Measurements from ENCODE around the gene ZNF124.

Gene ZNF124

DNA sequence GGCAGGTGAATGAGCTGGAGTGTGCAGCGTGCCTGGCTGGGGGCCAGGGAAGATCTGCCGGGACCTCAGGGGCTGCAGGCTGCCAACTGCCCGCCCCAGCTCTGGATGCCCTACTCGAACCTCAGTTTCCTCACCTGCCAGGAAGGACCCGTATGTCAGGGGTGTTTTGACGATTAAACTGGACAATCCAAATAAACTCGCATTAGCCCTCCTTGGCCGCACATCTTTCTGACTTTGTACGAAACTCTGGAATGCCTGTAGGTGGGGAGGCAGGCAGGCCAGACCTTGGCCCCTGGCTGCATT is 59.4 kb downstream of the ZNF124 start:
- DNase-seq (ENCODE audit: low read depth): no peak

DNA sequence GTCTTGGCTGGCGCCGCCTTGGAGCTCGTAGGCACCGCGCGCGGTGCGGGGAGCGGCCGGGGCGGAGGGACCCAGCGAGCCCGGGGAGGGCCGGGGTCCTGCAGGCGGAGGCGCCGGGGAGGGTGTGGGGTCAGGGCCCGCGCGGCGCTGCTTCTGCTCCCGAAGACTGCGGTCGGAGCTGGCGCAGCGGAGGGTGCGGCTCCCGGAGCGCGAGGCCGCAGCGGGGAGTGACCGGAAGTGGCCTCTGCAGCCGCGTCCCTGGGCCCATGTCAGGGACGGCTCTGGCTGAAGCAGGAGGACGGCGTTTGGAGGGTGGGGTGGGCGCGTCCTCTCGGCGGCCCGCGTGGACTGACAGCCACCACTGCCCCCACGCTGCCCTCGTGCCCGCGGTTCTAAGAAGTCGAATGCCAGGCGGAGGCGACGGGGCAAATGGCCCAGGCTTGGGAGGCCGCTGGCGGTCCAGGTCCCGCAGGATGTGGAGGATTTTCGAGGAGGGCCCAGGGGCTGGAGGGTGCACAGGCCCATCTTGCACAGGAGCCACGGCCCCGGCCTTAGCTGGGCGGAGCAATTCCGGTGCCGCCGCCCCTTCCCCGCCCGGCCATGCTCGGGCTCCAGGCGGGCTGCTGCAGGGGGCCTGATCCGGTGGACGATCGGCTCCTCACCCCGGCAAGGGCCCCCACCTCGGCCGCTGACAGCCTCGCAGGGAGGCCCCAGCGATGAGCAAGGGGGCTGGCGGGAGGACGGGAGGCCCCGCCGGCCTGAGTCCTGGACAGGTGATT is 59.9 kb downstream of the ZNF124 start:
- no peak for DNase-seq (ENCODE audit: low read depth)

DNA sequence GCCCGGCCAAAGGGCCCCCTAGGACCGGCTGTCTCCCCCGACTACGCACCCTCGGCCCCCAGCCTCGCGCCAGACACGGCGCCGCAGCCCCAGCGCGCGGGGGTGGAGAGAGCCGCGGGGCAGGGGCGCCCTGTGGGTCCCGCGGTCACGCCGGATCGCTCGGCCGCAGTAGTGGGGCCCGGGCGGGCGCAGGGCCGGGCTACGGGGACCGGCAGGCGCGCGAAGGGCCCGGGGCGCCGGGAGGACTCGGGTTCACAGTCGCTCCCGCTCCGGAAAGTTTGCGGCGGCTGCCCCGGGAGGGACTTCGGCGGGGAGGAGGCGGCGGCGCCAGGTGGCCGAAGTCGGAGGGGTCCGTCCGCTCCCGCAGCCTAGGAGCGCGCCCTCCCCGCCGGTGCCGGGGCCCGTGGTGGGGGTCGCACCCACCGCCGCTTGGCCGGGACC is 60.5 kb downstream of the ZNF124 start:
- no peak for DNase-seq (ENCODE audit: low read depth)

DNA sequence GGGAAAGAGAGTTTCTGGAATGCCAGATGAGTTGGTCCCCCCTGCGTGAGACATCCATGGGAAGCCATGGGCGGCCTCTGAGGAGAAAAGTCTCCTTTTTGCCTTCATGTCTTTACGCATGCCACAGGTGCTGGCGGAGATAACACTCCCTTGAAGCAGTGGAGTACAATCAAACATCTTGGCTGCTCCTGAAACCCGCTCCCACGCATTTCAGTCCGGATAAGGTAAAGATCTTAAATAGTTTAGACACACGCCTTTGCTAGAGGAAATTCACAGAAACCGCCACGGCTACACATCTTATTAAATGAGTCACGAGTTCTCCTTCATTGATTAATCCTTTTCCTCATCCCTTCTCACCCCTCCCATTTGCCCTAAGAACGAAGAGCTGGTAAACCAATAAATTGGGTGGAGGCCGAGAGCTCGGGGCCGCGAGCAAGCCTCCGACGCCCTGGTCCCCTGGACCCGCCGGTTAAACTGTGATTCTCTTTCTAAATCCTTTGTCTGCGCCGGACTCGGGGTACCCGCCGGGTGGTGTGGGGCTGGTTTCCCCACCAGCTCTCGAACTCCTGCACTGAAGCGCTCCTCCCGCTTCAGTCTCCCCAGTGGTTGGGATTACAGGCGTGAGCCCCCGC is 61.1 kb downstream of the ZNF124 start:
- no peak for DNase-seq (ENCODE audit: low read depth)

DNA sequence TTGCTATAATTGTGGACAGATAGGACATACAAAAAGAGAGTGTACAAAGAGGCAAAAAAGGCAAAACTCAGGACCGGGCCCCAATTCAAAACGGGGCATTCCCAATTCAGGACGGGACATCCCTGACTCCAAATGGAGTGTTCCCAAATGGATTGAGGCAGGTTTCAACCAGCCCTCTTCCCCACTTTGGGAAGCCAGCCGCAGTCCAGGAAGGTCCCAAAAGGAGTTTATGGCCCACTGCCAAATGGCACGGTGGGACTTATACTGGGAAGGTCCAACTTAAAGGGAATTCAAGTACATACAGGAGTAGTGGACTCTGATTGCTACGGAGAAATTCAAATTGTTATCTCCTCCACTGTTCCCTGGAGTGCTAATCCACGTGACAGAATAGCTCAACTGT is 64.1 kb downstream of the ZNF124 start:
- DNase-seq (ENCODE audit: low read depth): no peak

DNA sequence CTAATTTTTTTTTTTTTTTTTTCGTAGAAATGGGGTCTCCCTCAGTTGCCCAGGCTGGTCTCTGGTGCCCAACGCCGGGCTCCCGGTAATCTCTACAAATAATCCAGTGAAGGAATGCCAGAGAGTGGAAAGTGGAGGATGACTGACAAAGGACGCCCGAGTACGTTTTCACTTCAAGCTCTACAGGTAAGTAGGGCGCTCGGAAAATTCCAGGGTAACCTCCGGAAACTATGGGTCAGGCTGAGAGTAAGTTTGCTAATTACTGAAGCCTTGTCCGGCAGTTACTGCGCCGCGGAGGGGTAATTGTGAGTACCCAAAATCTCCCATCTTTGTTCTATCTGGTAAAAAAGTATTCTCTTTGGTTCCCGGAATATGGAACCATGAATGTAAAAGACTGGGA is 65.9 kb downstream of the ZNF124 start:
- DNase-seq (ENCODE audit: low read depth): no peak
